GM10248 (cell line): ENCODE results near the gene MED23.

Source experiments
- CTCF ChIA-PET: fragments of 300-600 bp; sonication (Branson Sonifier 250); formaldehyde crosslinking; extraction: SDS; loops from one replicate; lab custom pipeline; 2021; ENCODE audit warnings: antibody characterized with exemption; lab: Yijun Ruan, JAX
- POLR2A ChIA-PET: fragments of 350-650 bp; sonication (Branson Sonifier 250); formaldehyde crosslinking; extraction: SDS; loops from one replicate; lab custom pipeline; 2020; ENCODE audit warnings: antibody characterized with exemption; lab: Yijun Ruan, JAX
- DNase-seq: peaks from one replicate; pipeline ENCODE4 v3.0.0; 2012; ENCODE audit errors: extremely low spot score
- TF ChIP-seq, protein P1 (sequence below): IDR thresholded peaks from 2 replicates; pipeline ENCODE4 v1.5.1; 2012; ENCODE audit warnings: mild to moderate bottlenecking, low read depth; ENCODE audit errors: extremely low read depth, missing control alignments, control extremely low read depth

Gene MED23, protein sequence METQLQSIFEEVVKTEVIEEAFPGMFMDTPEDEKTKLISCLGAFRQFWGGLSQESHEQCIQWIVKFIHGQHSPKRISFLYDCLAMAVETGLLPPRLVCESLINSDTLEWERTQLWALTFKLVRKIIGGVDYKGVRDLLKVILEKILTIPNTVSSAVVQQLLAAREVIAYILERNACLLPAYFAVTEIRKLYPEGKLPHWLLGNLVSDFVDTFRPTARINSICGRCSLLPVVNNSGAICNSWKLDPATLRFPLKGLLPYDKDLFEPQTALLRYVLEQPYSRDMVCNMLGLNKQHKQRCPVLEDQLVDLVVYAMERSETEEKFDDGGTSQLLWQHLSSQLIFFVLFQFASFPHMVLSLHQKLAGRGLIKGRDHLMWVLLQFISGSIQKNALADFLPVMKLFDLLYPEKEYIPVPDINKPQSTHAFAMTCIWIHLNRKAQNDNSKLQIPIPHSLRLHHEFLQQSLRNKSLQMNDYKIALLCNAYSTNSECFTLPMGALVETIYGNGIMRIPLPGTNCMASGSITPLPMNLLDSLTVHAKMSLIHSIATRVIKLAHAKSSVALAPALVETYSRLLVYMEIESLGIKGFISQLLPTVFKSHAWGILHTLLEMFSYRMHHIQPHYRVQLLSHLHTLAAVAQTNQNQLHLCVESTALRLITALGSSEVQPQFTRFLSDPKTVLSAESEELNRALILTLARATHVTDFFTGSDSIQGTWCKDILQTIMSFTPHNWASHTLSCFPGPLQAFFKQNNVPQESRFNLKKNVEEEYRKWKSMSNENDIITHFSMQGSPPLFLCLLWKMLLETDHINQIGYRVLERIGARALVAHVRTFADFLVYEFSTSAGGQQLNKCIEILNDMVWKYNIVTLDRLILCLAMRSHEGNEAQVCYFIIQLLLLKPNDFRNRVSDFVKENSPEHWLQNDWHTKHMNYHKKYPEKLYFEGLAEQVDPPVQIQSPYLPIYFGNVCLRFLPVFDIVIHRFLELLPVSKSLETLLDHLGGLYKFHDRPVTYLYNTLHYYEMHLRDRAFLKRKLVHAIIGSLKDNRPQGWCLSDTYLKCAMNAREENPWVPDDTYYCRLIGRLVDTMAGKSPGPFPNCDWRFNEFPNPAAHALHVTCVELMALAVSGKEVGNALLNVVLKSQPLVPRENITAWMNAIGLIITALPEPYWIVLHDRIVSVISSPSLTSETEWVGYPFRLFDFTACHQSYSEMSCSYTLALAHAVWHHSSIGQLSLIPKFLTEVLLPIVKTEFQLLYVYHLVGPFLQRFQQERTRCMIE (N-terminal part only)

DNA sequence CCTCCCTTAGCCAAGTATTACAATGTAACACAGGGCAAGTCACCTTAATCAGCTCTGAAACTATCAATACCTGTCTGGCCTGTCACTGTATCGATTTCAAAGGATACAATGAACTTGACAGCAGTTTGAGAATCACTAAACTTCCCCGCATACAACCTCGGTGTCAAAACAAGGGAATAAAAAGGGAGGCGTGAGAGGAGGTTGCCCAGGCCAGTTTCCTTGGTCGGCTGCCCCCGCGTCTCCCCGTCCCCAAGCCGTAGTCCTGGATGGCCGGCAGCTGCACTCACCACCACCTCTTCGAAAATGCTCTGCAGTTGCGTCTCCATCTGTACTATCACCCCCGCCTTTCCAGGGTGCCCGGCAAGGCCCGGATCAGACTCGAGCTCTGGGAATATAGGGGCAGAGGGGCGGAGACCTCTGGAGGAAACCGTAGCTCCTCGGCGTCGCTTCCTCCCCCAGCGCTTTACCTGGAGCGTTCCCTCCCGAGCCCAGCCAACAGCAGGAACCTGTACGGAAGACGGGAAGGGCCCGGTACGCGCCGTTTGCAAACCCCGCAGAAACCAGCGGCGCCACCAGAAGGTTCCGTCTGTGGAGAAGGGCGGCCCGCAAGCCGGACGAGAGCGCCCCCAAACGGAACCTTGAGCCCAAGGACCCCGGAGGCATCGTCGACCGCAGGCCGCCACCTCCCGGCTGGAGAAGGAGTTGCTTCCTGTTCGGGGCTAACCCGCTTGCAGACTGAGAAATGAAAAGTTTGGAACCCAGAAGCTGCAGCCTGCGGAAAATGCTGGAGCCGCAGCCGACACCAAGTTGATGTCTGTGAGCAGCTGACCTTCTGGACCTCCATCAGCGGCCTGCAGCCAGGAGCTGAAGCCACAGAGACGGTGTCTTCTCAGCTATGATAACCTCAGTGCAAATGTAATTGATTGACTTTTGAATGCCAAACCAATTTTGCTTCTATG lies at the start of gene MED23:
Gene MED23, minus strand, starts transcription at position 519 of the 959 bp plus-strand sequence. Its CDS starts 193 bp downstream, at position 326.
- POLR2A ChIA-PET, result interaction anchor here (0.7 kb wide), 1 partner anchor 24 kb away, joined by 3 read pairs; no protein-coding TSS in a partner anchor
- CTCF ChIA-PET, result interaction anchor here (0.6 to 4.2 kb wide), 50 partner anchors 9 to 803 kb away, joined by 3 to 73 read pairs (median 4); partner anchors contain the start of genes ARG1 and ENPP3
- TF ChIP-seq, protein P1, sequence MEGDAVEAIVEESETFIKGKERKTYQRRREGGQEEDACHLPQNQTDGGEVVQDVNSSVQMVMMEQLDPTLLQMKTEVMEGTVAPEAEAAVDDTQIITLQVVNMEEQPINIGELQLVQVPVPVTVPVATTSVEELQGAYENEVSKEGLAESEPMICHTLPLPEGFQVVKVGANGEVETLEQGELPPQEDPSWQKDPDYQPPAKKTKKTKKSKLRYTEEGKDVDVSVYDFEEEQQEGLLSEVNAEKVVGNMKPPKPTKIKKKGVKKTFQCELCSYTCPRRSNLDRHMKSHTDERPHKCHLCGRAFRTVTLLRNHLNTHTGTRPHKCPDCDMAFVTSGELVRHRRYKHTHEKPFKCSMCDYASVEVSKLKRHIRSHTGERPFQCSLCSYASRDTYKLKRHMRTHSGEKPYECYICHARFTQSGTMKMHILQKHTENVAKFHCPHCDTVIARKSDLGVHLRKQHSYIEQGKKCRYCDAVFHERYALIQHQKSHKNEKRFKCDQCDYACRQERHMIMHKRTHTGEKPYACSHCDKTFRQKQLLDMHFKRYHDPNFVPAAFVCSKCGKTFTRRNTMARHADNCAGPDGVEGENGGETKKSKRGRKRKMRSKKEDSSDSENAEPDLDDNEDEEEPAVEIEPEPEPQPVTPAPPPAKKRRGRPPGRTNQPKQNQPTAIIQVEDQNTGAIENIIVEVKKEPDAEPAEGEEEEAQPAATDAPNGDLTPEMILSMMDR, result peak; percentile 100

DNA sequence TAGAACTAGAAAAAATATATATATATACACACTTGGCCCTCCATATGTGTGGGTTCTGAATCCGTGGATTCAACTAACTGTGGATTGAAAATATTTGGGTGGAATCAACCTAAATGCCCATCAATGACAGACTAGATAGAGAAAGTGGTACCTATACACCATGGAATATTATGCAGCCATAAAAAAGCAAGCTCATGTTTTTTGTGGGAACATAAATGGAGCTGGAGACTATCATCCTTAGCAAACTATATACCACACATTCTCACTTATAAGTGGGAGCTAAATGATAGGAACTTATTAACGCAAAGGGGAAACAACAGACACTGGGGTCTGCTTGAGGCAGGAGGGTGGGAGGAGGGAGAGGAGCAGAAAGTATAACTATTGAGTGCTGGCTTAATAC lies 45.1 kb upstream of the MED23 start:
- no peak for DNase-seq
- CTCF ChIA-PET, result no interaction called here
- POLR2A ChIA-PET, result no interaction called here
- TF ChIP-seq, protein P1, result no peak

More for the DNA sequence above, at the start of gene MED23:
- DNase-seq, result peak; percentile 88

- DNase-seq, result no peak
- ChIA-PET POLR2A (no interaction called here), CTCF (interaction anchor here (1.0 to 2.8 kb wide), 6 partner anchors 9 to 59 kb away, joined by 3 to 9 read pairs (median 4); partner anchors contain the start of gene MED23)
- TF ChIP-seq, protein P1, result no peak
Measured at GRCh38 chr6:131669891-131670290, 41.8 kb upstream of the MED23 start.

DNA sequence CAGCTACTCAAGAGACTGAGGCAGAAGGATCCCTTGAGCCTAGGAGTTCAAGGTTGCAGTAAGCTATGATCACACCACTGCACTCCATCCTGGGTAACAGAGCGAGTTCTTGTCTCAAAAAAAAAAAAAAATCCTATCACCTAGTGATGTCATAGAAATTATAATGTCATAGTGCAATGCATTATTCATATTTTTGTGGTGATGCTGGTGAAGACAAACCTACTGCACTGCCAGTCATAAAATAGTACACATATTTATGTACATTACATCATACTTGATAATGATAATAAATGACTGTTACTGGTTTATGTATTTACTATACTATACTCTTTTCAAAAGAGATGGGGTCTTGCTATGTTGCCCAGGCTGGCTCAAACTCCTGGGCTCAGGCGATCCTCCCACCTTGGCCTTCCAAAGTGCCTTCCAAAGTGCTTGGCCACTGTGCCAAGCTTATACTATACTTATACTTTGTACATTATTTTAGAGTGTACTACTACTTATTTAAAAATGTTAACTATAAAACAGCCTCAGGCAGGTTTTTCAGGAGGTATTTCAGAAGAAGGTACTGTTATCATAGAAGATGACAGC lies 35.6 kb upstream of the MED23 start:
- TF ChIP-seq, protein P1, result no peak
- POLR2A ChIA-PET, result no interaction called here
- no peak for DNase-seq
- CTCF ChIA-PET, result interaction anchor here (0.6 to 3.8 kb wide), 2 partner anchors 36 to 1386 kb away, joined by 3 to 16 read pairs; partner anchors contain the start of gene MED23

DNA sequence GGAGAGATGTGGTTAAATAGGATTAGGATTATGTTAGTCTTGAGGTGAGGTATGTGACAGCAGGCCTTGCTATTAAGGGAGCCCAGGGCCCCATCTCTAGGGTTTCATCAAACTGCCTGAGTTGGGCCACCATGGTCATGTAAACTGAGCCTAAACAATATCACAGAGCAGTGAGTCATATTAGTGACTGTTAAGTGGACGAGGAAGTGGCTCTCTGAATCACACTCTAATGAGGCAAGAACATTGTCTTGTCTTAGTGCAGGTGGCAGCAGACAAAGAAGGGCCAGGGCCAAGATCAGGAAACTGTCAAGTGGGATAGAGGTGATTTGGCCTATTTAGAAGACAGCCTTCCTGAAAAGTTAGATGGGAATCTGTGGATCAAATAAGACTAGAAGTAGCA lies 32.2 kb upstream of the MED23 start:
- CTCF ChIA-PET, result interaction anchor here (2.1 kb wide), 1 partner anchor 10 kb away, joined by 5 read pairs; no protein-coding TSS in a partner anchor
- POLR2A ChIA-PET, result no interaction called here
- DNase-seq, result no peak
- TF ChIP-seq, protein P1, result no peak
